ENCODE results near the gene GRK3.
"Not testable (repeated sequence)": the region's sequence is repeated elsewhere in the genome, so short reads cannot be mapped to it uniquely, and the experiment has no call there.

The GRK3 gene

GRCh38 chr22:25571969-25572707, 7.7 kb downstream of the GRK3 start:
- not testable (repeated sequence) for DNase-seq (ENCODE audit: low read depth in 3 of 3)

GRCh38 chr22:25572708-25573171, 8.3 kb downstream of the GRK3 start:
- DNase-seq (ENCODE audit: low read depth in 3 of 3), result no peak

- DNase-seq (ENCODE audit: low read depth in 3 of 3), result no peak
Observed at GRCh38 chr22:25573841-25574240, 9.4 kb downstream of the GRK3 start.

GRCh38 chr22:25574736-25575135, 10.3 kb downstream of the GRK3 start:
- no peak for DNase-seq (ENCODE audit: low read depth in 3 of 3)

GRCh38 chr22:25575674-25576392, 11.4 kb downstream of the GRK3 start:
- DNase-seq (ENCODE audit: low read depth in 3 of 3), result not testable (repeated sequence)

GRCh38 chr22:25581452-25581851, 17.0 kb downstream of the GRK3 start:
- DNase-seq (ENCODE audit: low read depth in 3 of 3), result not testable (repeated sequence)

- no peak for DNase-seq (ENCODE audit: low read depth in 3 of 3)
Observed at GRCh38 chr22:25582946-25583345, 18.5 kb downstream of the GRK3 start.

- not testable (repeated sequence) for DNase-seq (ENCODE audit: low read depth in 3 of 3)
Observed at GRCh38 chr22:25584993-25585392, 20.5 kb downstream of the GRK3 start.

- not testable (repeated sequence) for DNase-seq (ENCODE audit: low read depth in 3 of 3)
Observed at GRCh38 chr22:25589664-25590063, 25.2 kb downstream of the GRK3 start.

- DNase-seq (ENCODE audit: low read depth in 3 of 3), result not testable (repeated sequence)
Observed at GRCh38 chr22:25593323-25593722, 28.8 kb downstream of the GRK3 start.

- DNase-seq (ENCODE audit: low read depth in 3 of 3), result no peak
Observed at GRCh38 chr22:25598609-25599008, 34.1 kb downstream of the GRK3 start.

- no peak for DNase-seq (ENCODE audit: low read depth in 3 of 3)
Observed at GRCh38 chr22:25602445-25602844, 38.0 kb downstream of the GRK3 start.

GRCh38 chr22:25602916-25603315, 38.4 kb downstream of the GRK3 start:
- no peak for DNase-seq (ENCODE audit: low read depth in 3 of 3)

- DNase-seq (ENCODE audit: low read depth in 3 of 3), result not testable (repeated sequence)
Observed at GRCh38 chr22:25605146-25605545, 40.7 kb downstream of the GRK3 start.

- DNase-seq (ENCODE audit: low read depth in 3 of 3), result not testable (repeated sequence)
Observed at GRCh38 chr22:25605565-25605964, 41.1 kb downstream of the GRK3 start.

GRCh38 chr22:25611284-25611683, 46.8 kb downstream of the GRK3 start:
- not testable (repeated sequence) for DNase-seq (ENCODE audit: low read depth in 3 of 3)

GRCh38 chr22:25613131-25613530, 48.7 kb downstream of the GRK3 start:
- DNase-seq (ENCODE audit: low read depth in 3 of 3), result not testable (repeated sequence)

GRCh38 chr22:25613558-25613957, 49.1 kb downstream of the GRK3 start:
- not testable (repeated sequence) for DNase-seq (ENCODE audit: low read depth in 3 of 3)

- DNase-seq (ENCODE audit: low read depth in 3 of 3), result not testable (repeated sequence)
Observed at GRCh38 chr22:25614791-25615190, 50.3 kb downstream of the GRK3 start.

GRCh38 chr22:25621986-25622385, 57.5 kb downstream of the GRK3 start:
- DNase-seq (ENCODE audit: low read depth in 3 of 3), result no peak

- DNase-seq (ENCODE audit: low read depth in 3 of 3), result no peak
Observed at GRCh38 chr22:25623310-25623734, 58.8 kb downstream of the GRK3 start.

GRCh38 chr22:25623851-25624250, 59.4 kb downstream of the GRK3 start:
- no peak for DNase-seq (ENCODE audit: low read depth in 3 of 3)

- DNase-seq (ENCODE audit: low read depth in 3 of 3), result no peak
Observed at GRCh38 chr22:25624476-25624875, 60.0 kb downstream of the GRK3 start.

All from stimulated activated CD4-positive, alpha-beta T cell treated with anti-CD3 and anti-CD28 coated beads, TNF-alpha, amount 100 ng/mL, for 4 hours (primary cell).